Osteocyte (in vitro differentiated cells): ENCODE results near the gene INPP5D. TPM values are rescaled to one million over a fixed set of nuclear protein-coding genes. Genes with fewer than 3 reads are reported as not detected.
A peak's percentile ranks its signal among the peaks of the same experiment; 100 is the strongest.

Experiments
- DNase-seq: peaks from one replicate; pipeline ENCODE4 v3.0.0; 2021; ENCODE audit warnings: mixed read lengths; ENCODE audit not compliant: unreplicated experiment; ENCODE audit errors: extremely low spot score
- H3K27ac Mint-ChIP-seq: one replicate; pipeline ENCODE4 v1.8.0; 2021; ENCODE audit warnings: mild to moderate bottlenecking, mixed read lengths; ENCODE audit not compliant: unreplicated experiment
- H3K27me3 Mint-ChIP-seq: one replicate; pipeline ENCODE4 v1.8.0; 2021; ENCODE audit warnings: mixed read lengths; ENCODE audit not compliant: unreplicated experiment
- H3K36me3 Mint-ChIP-seq: one replicate; pipeline ENCODE4 v1.8.0; 2021; ENCODE audit warnings: mixed read lengths; ENCODE audit not compliant: unreplicated experiment
- H3K4me1 Mint-ChIP-seq: one replicate; pipeline ENCODE4 v1.8.0; 2021; ENCODE audit warnings: mixed read lengths; ENCODE audit not compliant: unreplicated experiment
- H3K4me3 Mint-ChIP-seq: one replicate; pipeline ENCODE4 v1.8.0; 2021; ENCODE audit warnings: mild to moderate bottlenecking, moderate library complexity, mixed read lengths; ENCODE audit not compliant: unreplicated experiment
- H3K9me3 Mint-ChIP-seq: one replicate; pipeline ENCODE4 v1.8.0; 2021; ENCODE audit warnings: mixed read lengths; ENCODE audit not compliant: unreplicated experiment
- total RNA-seq: library from RNA; stranded (reverse); gene quantifications from 2 replicates; pipeline ENCODE4 v1.2.1, GENCODE V29; 2021
- TF ChIP-seq, protein P1 (sequence below): fragments of 200-600 bp; sonication (generic); IDR thresholded peaks from 2 replicates; pipeline ENCODE4 v1.5.0; 2021; ENCODE audit warnings: antibody characterized with exemption, mild to moderate bottlenecking, moderate library complexity

Gene INPP5D
- total RNA-seq, 1 donor from 2014 or later, result 0.40 TPM

DNA sequence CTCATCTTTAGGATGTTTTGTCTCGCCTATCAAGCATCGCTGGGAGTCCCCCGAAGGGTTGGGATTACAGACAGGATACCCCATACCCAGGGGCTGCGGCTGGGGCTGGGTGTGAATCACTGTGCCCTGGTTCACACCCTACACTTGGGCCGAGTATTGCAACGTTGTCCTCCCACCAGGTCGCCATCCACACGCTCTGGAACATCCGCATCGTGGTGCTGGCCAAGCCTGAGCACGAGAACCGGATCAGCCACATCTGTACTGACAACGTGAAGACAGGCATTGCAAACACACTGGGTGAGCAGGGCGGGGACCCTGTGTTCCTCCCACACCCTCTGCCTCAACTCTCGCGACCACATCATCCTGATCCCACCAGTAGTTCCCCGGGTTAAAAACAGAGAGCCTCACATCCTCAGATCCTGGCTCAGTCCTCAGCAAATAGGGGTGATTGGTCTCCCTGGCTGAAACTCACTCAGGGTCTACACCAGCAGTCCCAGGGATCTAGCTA lies 104.0 kb downstream of the INPP5D start:
- H3K4me1 Mint-ChIP-seq, result peaks cover 18% of the 10 kb centered on the region
- H3K27ac Mint-ChIP-seq, result peak overlapping the region; percentile 67
- no peaks in the 10 kb centered on the region for H3K9me3 Mint-ChIP-seq
- DNase-seq, result no peak
- no peaks in the 10 kb centered on the region for H3K27me3 Mint-ChIP-seq
- no peaks in the 10 kb centered on the region for H3K36me3 Mint-ChIP-seq
- no peak overlapping the region for H3K4me3 Mint-ChIP-seq
- TF ChIP-seq, protein P1, sequence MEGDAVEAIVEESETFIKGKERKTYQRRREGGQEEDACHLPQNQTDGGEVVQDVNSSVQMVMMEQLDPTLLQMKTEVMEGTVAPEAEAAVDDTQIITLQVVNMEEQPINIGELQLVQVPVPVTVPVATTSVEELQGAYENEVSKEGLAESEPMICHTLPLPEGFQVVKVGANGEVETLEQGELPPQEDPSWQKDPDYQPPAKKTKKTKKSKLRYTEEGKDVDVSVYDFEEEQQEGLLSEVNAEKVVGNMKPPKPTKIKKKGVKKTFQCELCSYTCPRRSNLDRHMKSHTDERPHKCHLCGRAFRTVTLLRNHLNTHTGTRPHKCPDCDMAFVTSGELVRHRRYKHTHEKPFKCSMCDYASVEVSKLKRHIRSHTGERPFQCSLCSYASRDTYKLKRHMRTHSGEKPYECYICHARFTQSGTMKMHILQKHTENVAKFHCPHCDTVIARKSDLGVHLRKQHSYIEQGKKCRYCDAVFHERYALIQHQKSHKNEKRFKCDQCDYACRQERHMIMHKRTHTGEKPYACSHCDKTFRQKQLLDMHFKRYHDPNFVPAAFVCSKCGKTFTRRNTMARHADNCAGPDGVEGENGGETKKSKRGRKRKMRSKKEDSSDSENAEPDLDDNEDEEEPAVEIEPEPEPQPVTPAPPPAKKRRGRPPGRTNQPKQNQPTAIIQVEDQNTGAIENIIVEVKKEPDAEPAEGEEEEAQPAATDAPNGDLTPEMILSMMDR, result no peak

DNA sequence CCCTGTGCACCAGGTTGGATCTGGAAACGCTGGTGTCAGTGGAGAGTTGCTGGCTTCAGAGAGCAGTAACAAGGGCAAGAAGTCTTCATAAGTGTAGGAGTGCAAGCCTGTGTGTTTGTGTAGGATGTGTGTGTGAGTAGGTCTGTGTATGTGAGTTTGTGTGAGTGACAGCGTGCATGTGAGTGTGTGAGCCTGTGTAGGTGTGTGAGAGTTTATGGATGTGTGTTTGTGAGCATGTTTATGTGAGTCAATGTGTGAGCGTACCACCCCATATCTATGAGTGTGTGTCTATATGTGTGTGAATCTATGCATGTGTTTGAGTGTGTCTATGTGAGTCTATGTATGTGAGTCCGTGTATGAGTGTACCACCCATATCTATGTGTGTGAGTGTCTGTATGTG lies 104.8 kb downstream of the INPP5D start:
- Mint-ChIP-seq H3K27me3 (no peaks in the 10 kb centered on the region), H3K4me1 (peaks cover 18% of the 10 kb centered on the region), H3K36me3 (no peaks in the 10 kb centered on the region), H3K4me3 (no peak overlapping the region), H3K27ac (no peak overlapping the region), H3K9me3 (no peaks in the 10 kb centered on the region)
- no peak for DNase-seq
- TF ChIP-seq, protein P1, result no peak

DNA sequence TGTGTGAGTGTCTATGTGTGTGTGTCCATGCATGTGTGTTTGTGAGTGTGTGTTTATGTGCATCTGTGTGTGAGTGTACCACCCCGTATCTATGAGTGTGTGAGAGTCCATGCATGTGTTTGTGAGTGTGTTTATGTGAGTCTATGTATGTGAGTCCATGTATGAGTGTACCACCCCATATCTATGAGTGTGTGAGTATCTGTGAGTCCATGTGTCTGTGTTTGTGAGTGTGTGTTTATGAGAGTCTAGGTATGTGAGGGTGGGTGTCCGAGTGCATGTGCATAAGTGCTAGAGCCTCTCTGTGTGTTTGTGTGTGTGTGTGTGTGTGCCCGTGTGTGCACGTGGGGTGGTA lies 105.4 kb downstream of the INPP5D start:
- no peak for DNase-seq
- TF ChIP-seq, protein P1, result no peak
- Mint-ChIP-seq H3K4me1 (peaks cover 18% of the 10 kb centered on the region), H3K36me3 (no peaks in the 10 kb centered on the region), H3K27ac (no peak overlapping the region), H3K4me3 (no peak overlapping the region), H3K27me3 (no peaks in the 10 kb centered on the region), H3K9me3 (no peaks in the 10 kb centered on the region)

DNA sequence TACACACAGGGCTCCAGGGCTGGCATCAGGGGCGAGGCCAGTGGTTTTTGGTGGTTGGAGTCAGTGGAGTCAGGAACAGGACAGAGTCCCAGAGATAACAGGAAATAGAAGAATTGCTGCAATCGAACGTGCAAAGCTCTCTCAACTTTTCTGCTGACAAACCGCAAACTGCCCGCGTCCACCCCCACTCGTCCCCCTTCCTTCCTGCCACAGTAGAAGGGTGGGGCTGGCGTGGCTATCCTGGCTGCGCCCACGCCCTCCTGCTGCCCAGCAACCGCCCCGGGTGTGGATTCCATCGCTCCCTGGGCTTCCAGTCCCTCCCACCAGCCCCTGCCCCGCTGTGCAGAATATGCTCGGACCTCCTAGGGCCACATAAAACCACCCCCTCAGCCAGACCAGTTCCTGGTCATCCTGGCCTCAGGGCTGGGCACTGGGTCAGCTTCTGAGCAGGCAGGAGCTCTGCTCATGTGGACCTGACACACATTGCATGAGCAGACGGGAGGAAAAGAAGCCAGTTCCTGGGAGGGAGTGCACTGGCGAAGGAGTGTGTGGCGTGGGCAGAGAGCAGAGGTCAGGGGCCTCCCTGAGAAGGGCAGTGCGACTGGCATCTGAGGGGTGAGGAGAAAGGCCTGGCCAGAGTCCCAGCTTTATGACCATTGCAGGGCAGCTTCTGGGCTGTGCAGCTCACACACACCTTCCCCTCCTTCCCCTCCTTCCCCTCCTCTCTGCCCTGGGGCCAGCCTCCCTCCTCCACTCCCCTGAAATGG lies 105.9 kb downstream of the INPP5D start:
- peak overlapping the region; percentile 46 for H3K4me3 Mint-ChIP-seq
- H3K9me3 Mint-ChIP-seq, result no peaks in the 10 kb centered on the region
- H3K36me3 Mint-ChIP-seq, result no peaks in the 10 kb centered on the region
- TF ChIP-seq, protein P1, result no peak
- no peaks in the 10 kb centered on the region for H3K27me3 Mint-ChIP-seq
- peak overlapping the region; percentile 81 for H3K27ac Mint-ChIP-seq
- peak; percentile 92 for DNase-seq
- peaks cover 18% of the 10 kb centered on the region for H3K4me1 Mint-ChIP-seq

DNA sequence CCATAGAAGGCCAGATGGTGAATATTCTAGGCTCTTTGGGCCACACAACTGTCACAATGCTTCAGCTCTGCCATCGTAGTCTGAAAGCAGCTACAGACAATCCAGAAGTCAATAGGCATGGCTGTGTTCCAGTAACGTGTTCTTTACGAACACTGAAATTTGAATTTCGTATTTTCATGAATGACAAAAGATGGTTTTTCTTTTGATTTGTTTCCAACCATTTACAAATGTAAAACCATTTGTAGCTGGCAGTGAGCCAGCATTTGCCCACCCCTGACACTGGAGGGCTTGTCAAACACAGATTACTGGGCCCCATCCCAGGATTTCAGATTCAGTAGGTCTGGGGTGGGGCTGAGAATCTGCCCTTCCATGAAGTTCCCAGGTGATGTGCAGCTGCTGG lies 108.3 kb downstream of the INPP5D start:
- H3K27me3 Mint-ChIP-seq, result no peaks in the 10 kb centered on the region
- no peak overlapping the region for H3K27ac Mint-ChIP-seq
- no peaks in the 10 kb centered on the region for H3K9me3 Mint-ChIP-seq
- H3K4me3 Mint-ChIP-seq, result no peak overlapping the region
- no peak for DNase-seq
- no peaks in the 10 kb centered on the region for H3K36me3 Mint-ChIP-seq
- H3K4me1 Mint-ChIP-seq, result peaks cover 17% of the 10 kb centered on the region
- TF ChIP-seq, protein P1, result no peak
